GM12864 (cell line): ENCODE measurements around the gene PLSCR1.

ENCODE experiments used
- DNase-seq: peaks from one replicate; pipeline ENCODE4 v3.0.0-alpha.2; 2011; ENCODE audit warnings: low read depth
- H3K4me3 ChIP-seq: 2 replicates; pipeline ENCODE4 v1.5.1; 2011; ENCODE audit warnings: mild to moderate bottlenecking, low read depth, low read length, control low read depth
- TF ChIP-seq, protein P1 (sequence below): IDR thresholded peaks from 2 replicates; pipeline ENCODE4 v1.5.1; 2011; ENCODE audit warnings: low read depth, mild to moderate bottlenecking, moderate library complexity, low read length, control low read depth, inconsistent platforms; ENCODE audit errors: missing control alignments

PLSCR1 gene

DNA sequence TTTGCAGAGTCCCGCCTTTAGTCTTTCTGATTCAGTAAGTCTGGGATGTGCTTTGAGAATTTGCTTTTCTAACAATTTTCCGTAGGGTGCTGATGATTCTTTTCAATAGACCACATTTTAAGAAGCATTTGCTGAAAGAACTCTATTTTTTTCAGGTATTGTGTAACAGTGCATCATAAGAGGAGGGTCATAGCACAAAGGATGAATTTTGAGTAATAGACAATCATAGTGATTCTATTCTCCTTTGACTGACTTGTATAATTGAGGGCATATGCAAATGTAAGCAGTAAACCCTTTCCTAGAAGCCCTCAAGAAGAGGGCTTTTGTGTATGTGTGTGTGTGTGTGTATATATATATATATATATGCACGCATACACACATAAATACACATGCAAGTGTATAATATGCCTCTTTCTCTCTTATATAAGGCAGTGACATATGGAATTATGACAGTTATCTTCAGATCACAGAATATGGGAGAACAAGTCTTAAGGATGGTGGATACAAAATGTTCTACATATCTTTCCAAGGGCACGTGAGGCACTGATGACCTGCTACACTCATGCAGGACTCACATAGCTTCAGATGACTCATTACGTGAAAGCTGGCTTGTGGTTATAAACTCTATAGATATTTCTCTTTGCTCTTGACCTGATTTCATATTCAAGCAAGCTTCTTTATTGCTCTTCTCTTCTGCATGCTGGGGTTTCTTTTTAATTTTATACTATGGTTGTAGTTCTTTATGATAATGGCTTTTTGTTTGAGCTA is 6.5 kb upstream of the PLSCR1 start:
- no peak for DNase-seq
- TF ChIP-seq, protein P1, sequence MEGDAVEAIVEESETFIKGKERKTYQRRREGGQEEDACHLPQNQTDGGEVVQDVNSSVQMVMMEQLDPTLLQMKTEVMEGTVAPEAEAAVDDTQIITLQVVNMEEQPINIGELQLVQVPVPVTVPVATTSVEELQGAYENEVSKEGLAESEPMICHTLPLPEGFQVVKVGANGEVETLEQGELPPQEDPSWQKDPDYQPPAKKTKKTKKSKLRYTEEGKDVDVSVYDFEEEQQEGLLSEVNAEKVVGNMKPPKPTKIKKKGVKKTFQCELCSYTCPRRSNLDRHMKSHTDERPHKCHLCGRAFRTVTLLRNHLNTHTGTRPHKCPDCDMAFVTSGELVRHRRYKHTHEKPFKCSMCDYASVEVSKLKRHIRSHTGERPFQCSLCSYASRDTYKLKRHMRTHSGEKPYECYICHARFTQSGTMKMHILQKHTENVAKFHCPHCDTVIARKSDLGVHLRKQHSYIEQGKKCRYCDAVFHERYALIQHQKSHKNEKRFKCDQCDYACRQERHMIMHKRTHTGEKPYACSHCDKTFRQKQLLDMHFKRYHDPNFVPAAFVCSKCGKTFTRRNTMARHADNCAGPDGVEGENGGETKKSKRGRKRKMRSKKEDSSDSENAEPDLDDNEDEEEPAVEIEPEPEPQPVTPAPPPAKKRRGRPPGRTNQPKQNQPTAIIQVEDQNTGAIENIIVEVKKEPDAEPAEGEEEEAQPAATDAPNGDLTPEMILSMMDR, result no peak
- H3K4me3 ChIP-seq, result no peak overlapping the region

DNA sequence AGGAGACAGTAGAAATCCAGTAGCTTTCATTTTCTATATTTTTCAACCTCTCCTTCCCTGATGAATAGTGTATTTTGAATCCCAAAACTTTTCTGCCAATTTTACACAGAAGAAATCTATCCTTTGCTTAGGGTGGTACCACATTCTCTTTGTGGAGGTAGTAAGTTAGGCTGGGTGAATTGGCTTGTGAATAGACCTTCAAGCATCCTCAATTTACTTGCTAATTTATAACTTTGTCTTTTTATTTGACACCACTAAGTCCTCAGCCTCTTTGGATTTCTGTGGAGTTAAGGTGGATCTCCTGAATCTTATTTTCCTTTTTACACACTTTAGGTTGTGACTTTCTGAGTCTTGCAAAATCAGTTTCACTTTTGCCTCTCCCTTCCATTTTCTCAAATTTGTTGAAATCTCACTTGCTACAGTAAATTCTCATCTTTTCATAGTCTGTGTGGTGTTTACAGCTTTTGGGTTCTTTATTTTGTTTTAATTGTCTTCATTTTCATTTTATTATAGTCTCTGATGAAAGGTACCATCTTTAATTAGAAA is 5.7 kb upstream of the PLSCR1 start:
- no peak for DNase-seq
- no peak overlapping the region for H3K4me3 ChIP-seq
- TF ChIP-seq, protein P1, result no peak

DNA sequence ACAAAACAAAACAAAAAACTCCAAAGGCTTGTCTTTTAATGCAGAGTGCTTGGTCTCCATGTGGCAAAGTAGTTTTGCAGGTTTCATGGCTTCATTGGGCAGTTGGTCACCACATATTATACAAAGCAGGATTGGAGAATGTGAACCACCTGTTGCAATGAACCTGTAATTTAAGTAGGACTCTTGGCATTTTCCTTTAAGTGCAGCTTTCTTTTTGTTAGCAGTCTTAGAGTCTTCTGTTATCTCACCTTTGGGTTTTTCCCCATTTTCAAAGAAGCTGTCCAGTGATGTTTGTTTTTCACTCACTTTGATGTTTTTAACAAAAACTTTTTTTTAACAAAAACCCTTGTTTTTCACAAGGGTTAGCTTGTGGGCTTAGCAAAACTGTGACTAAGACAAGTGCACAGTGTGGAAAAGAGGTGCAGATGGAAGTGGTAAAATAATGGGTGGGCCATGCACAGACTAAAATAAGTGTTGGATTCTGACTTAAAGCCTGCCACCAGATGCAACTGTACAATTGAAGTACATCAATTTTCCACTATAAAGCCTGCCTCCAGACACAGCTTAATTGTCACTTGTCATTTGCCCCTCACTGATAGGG is 2.9 kb upstream of the PLSCR1 start:
- no peak overlapping the region for H3K4me3 ChIP-seq
- TF ChIP-seq, protein P1, result no peak
- DNase-seq, result no peak

DNA sequence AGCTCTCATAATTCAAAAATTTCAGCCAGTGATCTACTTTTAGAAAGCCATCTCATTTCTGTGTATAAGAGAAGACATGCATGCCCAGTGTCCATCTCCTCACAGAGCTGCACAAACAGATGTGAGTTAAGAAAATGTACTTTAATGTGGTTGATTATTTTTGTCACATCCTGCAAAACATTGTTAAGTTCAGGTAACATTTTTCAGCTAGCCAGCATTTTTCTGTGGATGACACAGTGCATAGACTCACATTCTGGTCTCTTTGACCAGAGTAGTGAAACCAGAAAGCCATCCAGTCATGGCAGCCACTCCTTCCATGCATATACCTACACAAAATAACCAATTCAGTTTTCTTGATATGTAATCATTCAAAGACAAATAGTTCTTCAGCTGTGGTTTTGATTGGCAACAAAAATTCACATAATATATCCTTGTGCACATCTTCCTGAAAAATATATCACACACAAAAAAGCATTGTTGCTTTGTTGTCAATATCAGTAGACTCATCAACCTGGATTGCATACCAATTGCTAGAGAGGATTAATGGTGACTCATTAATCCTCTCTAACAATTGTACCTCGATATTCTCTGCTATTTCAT is 2.1 kb upstream of the PLSCR1 start:
- DNase-seq, result no peak
- H3K4me3 ChIP-seq, result no peak overlapping the region
- TF ChIP-seq, protein P1, result no peak

DNA sequence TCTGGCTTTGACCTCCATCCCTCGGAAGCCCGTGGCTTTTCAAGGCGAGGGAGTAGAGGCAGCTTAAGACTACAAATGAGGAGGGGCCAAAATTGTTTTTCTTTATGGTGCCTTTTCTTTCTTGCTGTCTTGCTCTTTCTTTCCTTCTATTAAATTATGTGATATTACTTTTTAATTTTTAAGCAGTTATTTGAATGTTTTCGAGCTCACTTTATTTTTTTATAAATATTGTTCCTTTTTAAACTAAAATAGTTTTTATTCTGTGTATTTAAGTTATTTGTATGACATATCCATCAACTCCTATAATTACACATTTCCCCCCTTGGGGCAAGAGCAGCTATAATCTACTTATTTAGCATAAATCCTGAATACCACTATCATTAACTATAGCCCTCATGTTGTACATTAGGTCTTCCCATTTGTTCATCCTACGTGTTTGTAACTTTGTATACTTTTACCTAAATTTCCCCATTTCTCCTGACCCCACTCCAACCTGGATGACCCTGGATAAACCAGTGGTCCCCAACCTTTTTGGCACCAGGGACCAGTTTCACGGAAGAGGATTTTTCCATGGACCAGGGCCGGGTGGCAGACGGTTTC is 622 bp upstream of the PLSCR1 start:
- DNase-seq, result no peak
- peak overlapping the region; percentile 77 for H3K4me3 ChIP-seq
- TF ChIP-seq, protein P1, result no peak

DNA sequence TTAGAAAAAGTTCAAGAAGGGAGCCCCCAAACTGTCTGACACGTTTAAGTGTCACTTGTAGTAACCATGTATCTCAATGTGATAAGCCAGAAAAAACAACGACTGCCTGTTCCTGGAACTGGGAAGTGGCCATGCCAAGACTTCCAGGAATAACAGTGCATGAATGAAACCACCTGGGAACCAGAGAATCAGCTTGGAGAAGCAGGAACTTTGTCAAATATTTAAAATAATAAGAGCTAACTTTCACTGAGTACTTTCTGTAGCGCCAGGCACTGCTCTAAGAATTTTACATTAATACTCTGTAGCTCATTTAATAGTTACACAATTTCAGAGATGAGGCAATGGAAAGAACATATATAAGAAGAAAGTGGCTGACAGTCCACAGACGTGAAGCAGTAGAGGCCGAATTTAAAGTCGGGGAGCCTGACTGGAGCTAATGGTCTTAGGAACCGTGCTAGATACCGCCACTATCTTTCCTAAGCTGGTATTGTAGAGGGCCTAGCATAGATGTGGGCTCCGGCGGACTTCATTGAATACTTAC is 876 bp downstream of the PLSCR1 start:
- DNase-seq, result no peak
- TF ChIP-seq, protein P1, result no peak
- peak overlapping the region; percentile 77 for H3K4me3 ChIP-seq
